Measurements from ENCODE around the gene DAPK3. TPM values are rescaled to one million over a fixed set of nuclear protein-coding genes. Genes with fewer than 3 reads are reported as not detected.

Gene DAPK3
- total and polyA plus RNA-seq, 2 experiments from 2014 or later, result 103 to 140 TPM

GRCh38 chr19:3975637-3976087, 4.8 kb upstream of the DAPK3 start:
- Histone ChIP-seq H3K27me3 (no peaks in the 10 kb centered on the region), H3K9me2 (replicated peaks; ENCODE audit: insufficient read depth) (no peaks in the 10 kb centered on the region), H3K9me3 (ENCODE audit: low read depth) (no peaks in the 10 kb centered on the region), H3K36me3 (replicated peaks; ENCODE audit: insufficient read depth, low read depth) (no peaks in the 10 kb centered on the region), H3K4me3 (no peak overlapping the region), H2AFZ (no peak overlapping the region), H4K20me1 (ENCODE audit: insufficient read depth, poor library complexity, severe bottlenecking) (peaks cover 65% of the 10 kb centered on the region), H3K79me2 (peaks cover 43% of the 10 kb centered on the region), H3K4me1 (ENCODE audit: insufficient read depth) (no peaks in the 10 kb centered on the region), H3K4me2 (no peak overlapping the region), H3K27ac (no peak overlapping the region)
- WGBS (ENCODE audit: low lambda C conversion rate, missing lambda C conversion rate), result 92% methylated on average over 14 of the region's 14 CpGs
- TF ChIP-seq EZH2phosphoT487 (IDR thresholded peaks at IDR 0.05; ENCODE audit: low read depth, severe bottlenecking, unreplicated experiment), result no peak
- TF ChIP-seq EZH2 (IDR thresholded peaks at IDR 0.05; ENCODE audit: borderline replicate concordance), result no peak
- TF ChIP-seq CTCF (IDR thresholded peaks at IDR 0.05; ENCODE audit: poor library complexity), result no peak
- DNase-seq (ENCODE audit: low spot score), result no peak

GRCh38 chr19:3975144-3975543, 4.2 kb upstream of the DAPK3 start:
- Histone ChIP-seq H3K79me2 (peaks cover 43% of the 10 kb centered on the region), H3K36me3 (replicated peaks; ENCODE audit: insufficient read depth, low read depth) (no peaks in the 10 kb centered on the region), H3K9me2 (replicated peaks; ENCODE audit: insufficient read depth) (no peaks in the 10 kb centered on the region), H2AFZ (no peak overlapping the region), H3K4me2 (no peak overlapping the region), H4K20me1 (ENCODE audit: insufficient read depth, poor library complexity, severe bottlenecking) (peaks cover 60% of the 10 kb centered on the region), H3K27me3 (no peaks in the 10 kb centered on the region), H3K4me1 (ENCODE audit: insufficient read depth) (no peaks in the 10 kb centered on the region), H3K9me3 (ENCODE audit: low read depth) (no peaks in the 10 kb centered on the region), H3K4me3 (no peak overlapping the region), H3K27ac (no peak overlapping the region)
- no peak for DNase-seq (ENCODE audit: low spot score)
- 94% methylated on average over 8 of the region's 8 CpGs for WGBS (ENCODE audit: low lambda C conversion rate, missing lambda C conversion rate)
- TF ChIP-seq EZH2phosphoT487 (IDR thresholded peaks at IDR 0.05; ENCODE audit: low read depth, severe bottlenecking, unreplicated experiment) (no peak), EZH2 (IDR thresholded peaks at IDR 0.05; ENCODE audit: borderline replicate concordance) (no peak), CTCF (IDR thresholded peaks at IDR 0.05; ENCODE audit: poor library complexity) (no peak)

- TF ChIP-seq EZH2phosphoT487 (IDR thresholded peaks at IDR 0.05; ENCODE audit: low read depth, severe bottlenecking, unreplicated experiment) (no peak), CTCF (IDR thresholded peaks at IDR 0.05; ENCODE audit: poor library complexity) (no peak), EZH2 (IDR thresholded peaks at IDR 0.05; ENCODE audit: borderline replicate concordance) (no peak)
- no peak for DNase-seq (ENCODE audit: low spot score)
- H3K27me3 ChIP-seq, result no peaks in the 10 kb centered on the region
- no peaks in the 10 kb centered on the region for H3K36me3 ChIP-seq (replicated peaks; ENCODE audit: insufficient read depth, low read depth)
- H3K4me3 ChIP-seq, result peak overlapping the region; percentile 83
- H3K4me2 ChIP-seq, result peak overlapping the region; percentile 97
- peak overlapping the region; percentile 92 for H3K27ac ChIP-seq
- no peaks in the 10 kb centered on the region for H3K9me2 ChIP-seq (replicated peaks; ENCODE audit: insufficient read depth)
- 2% methylated on average over 11 of the region's 22 CpGs for WGBS (ENCODE audit: low lambda C conversion rate, missing lambda C conversion rate)
- peaks cover 16% of the 10 kb centered on the region for H3K4me1 ChIP-seq (ENCODE audit: insufficient read depth)
- H4K20me1 ChIP-seq (ENCODE audit: insufficient read depth, poor library complexity, severe bottlenecking), result peaks cover 39% of the 10 kb centered on the region
- H3K79me2 ChIP-seq, result peaks cover 45% of the 10 kb centered on the region
- H3K9me3 ChIP-seq (ENCODE audit: low read depth), result no peaks in the 10 kb centered on the region
- H2AFZ ChIP-seq, result no peak overlapping the region
These were observed 539 bp downstream of the DAPK3 start for GRCh38 chr19:3970313-3970807.

All from hepatocyte (in vitro differentiated cells).